Mesenchymal stem cell (in vitro differentiated cells and primary cell): ENCODE data around the gene CD300A.

Experiments used
- DNase-seq: peaks from one replicate; pipeline ENCODE4 v3.0.0-alpha.2; 2013
- H2AFZ ChIP-seq: one replicate; pipeline ENCODE4 v1.6.1; 2013; ENCODE audit warnings: low read depth, mild to moderate bottlenecking, control low read depth, inconsistent platforms, low read length, moderate library complexity
- H2AK5ac ChIP-seq: 2 replicates; pipeline ENCODE4 v1.6.1; 2013; ENCODE audit warnings: low read length, moderate library complexity, mild to moderate bottlenecking, inconsistent platforms; ENCODE audit not compliant: severe bottlenecking
- H2BK120ac ChIP-seq: one replicate; pipeline ENCODE4 v1.6.1; 2013; ENCODE audit warnings: low read depth, mild to moderate bottlenecking, inconsistent platforms, low read length, moderate library complexity
- H2BK12ac ChIP-seq, 2 experiments: one replicate each; pipeline ENCODE4 v1.6.1; 2013; ENCODE audit warnings: inconsistent platforms in 2 of 2, low read length in 2 of 2, mild to moderate bottlenecking in 2 of 2, moderate library complexity in 2 of 2, control low read depth in 1 of 2
- H2BK15ac ChIP-seq: one replicate; pipeline ENCODE4 v1.6.1; 2013; ENCODE audit warnings: mild to moderate bottlenecking, low read depth, inconsistent platforms; ENCODE audit not compliant: poor library complexity, severe bottlenecking
- H2BK5ac ChIP-seq: 2 replicates; pipeline ENCODE4 v1.6.1; 2013; ENCODE audit warnings: low read depth, mild to moderate bottlenecking, low read length, control low read depth, inconsistent platforms; ENCODE audit not compliant: poor library complexity, severe bottlenecking
- H3K14ac ChIP-seq, 2 experiments: one replicate each; pipeline ENCODE4 v1.6.1; 2013; ENCODE audit warnings: inconsistent platforms in 2 of 2, low read length in 2 of 2, control low read depth in 1 of 2, mild to moderate bottlenecking in 1 of 2, moderate library complexity in 1 of 2
- H3K18ac ChIP-seq, 2 experiments: one replicate each; pipeline ENCODE4 v1.6.1; 2013; ENCODE audit warnings: inconsistent platforms in 2 of 2, low read length in 2 of 2, control low read depth in 1 of 2, low read depth in 1 of 2, mild to moderate bottlenecking in 1 of 2
- H3K23ac ChIP-seq, 2 experiments: one replicate each; pipeline ENCODE4 v1.6.1; 2013; ENCODE audit warnings: inconsistent platforms in 2 of 2, low read length in 2 of 2, mild to moderate bottlenecking in 2 of 2, moderate library complexity in 2 of 2, control low read depth in 1 of 2
- H3K27ac ChIP-seq: 2 replicates; pipeline ENCODE4 v1.5.1; 2013; ENCODE audit warnings: mild to moderate bottlenecking, moderate library complexity, low read length, control low read depth, inconsistent platforms; ENCODE audit not compliant: poor library complexity, severe bottlenecking
- H3K27me3 ChIP-seq, 2 experiments: 2 replicates each; pipeline versions ENCODE4 v1.6.1 to v1.7.0; 2013; ENCODE audit warnings: low read length in 2 of 2, mild to moderate bottlenecking in 2 of 2, moderate library complexity in 2 of 2, control low read depth in 1 of 2, inconsistent platforms in 1 of 2; ENCODE audit not compliant: control insufficient read depth in 1 of 2, insufficient read depth in 1 of 2
- H3K36me3 ChIP-seq, 2 experiments: 2 replicates each; pipeline versions ENCODE4 v1.6.1 to v1.7.0; 2013; ENCODE audit warnings: low read length in 2 of 2, control low read depth in 1 of 2, inconsistent platforms in 1 of 2, low read depth in 1 of 2, mild to moderate bottlenecking in 1 of 2; ENCODE audit not compliant: insufficient read depth in 2 of 2, control insufficient read depth in 1 of 2
- H3K4ac ChIP-seq, 2 experiments: one replicate each; pipeline ENCODE4 v1.6.1; 2013; ENCODE audit warnings: inconsistent platforms in 2 of 2, low read length in 2 of 2, mild to moderate bottlenecking in 2 of 2, moderate library complexity in 2 of 2, control low read depth in 1 of 2, low read depth in 1 of 2
- H3K4me1 ChIP-seq: 2 replicates; pipeline ENCODE4 v1.6.1; 2013; ENCODE audit warnings: low read depth, low read length, control low read depth; ENCODE audit not compliant: control insufficient read depth, insufficient read depth
- H3K4me2 ChIP-seq: 2 replicates; pipeline ENCODE4 v1.6.1; 2013; ENCODE audit warnings: low read length, mild to moderate bottlenecking, inconsistent platforms; ENCODE audit not compliant: poor library complexity, severe bottlenecking
- H3K4me3 ChIP-seq, 2 experiments: 2 replicates each; pipeline versions ENCODE4 v1.5.1 to v1.7.0; 2013; ENCODE audit warnings: low read length in 2 of 2, mild to moderate bottlenecking in 2 of 2, control low read depth in 1 of 2, low read depth in 1 of 2; ENCODE audit not compliant: insufficient read depth in 1 of 2
- H3K79me1 ChIP-seq: replicated peaks from 2 replicates; pipeline ENCODE4 v1.6.1; 2013; ENCODE audit warnings: mild to moderate bottlenecking, control low read depth, low read length, inconsistent platforms; ENCODE audit not compliant: poor library complexity, severe bottlenecking
- H3K9ac ChIP-seq: 2 replicates; pipeline ENCODE4 v1.7.0; 2013; ENCODE audit warnings: mild to moderate bottlenecking, low read length, moderate library complexity
- H3K9me3 ChIP-seq: 2 replicates; pipeline ENCODE4 v1.7.0; 2013; ENCODE audit warnings: mild to moderate bottlenecking, low read length; ENCODE audit not compliant: control insufficient read depth
- H4K8ac ChIP-seq: one replicate; pipeline ENCODE4 v1.6.1; 2013; ENCODE audit warnings: inconsistent platforms, mild to moderate bottlenecking, low read length, moderate library complexity
- H4K91ac ChIP-seq: one replicate; pipeline ENCODE4 v1.6.1; 2013; ENCODE audit warnings: mild to moderate bottlenecking, low read length, inconsistent platforms
- WGBS: methylation state at CpG from one replicate; pipeline ENCODE4 v1.1.7; 2013; ENCODE audit warnings: mixed read lengths; 5-methylcytosine and 5-hydroxymethylcytosine counted together

CD300A gene

GRCh38 chr17:74477411-74477810 is 11.0 kb downstream of the CD300A start:
- DNase-seq, result no peak
- Histone ChIP-seq H3K27ac (no peak overlapping the region), H4K91ac (no peak overlapping the region), H3K9me3 (peaks cover 10% of the 10 kb centered on the region), H3K4me2 (no peak overlapping the region), H3K18ac (no peak overlapping the region), H2BK15ac (no peak overlapping the region), H3K14ac (no peak overlapping the region), H3K79me1 (no peaks in the 10 kb centered on the region), H3K27me3 (peaks cover 27 to 58% of the 10 kb centered on the region in 2 experiments), H2BK12ac (no peak overlapping the region), H3K4me1 (no peaks in the 10 kb centered on the region), H3K4me3 (no peak overlapping the region), H3K9ac (no peak overlapping the region), H2BK5ac (no peak overlapping the region), H2AFZ (no peak overlapping the region), H2BK120ac (no peak overlapping the region), H2AK5ac (no peak overlapping the region), H4K8ac (no peak overlapping the region), H3K23ac (no peak overlapping the region), H3K4ac (no peak overlapping the region), H3K36me3 (no peaks in the 10 kb centered on the region)
- WGBS, result 71% methylated on average over 4 of the region's 4 CpGs

GRCh38 chr17:74478420-74479100 is 12.1 kb downstream of the CD300A start:
- H3K27me3 ChIP-seq, result peaks cover 27 to 59% of the 10 kb centered on the region in 2 experiments
- no peak overlapping the region for H4K8ac ChIP-seq
- no peak overlapping the region for H2AK5ac ChIP-seq

GRCh38 chr17:74480290-74480689 is 13.9 kb downstream of the CD300A start:
- Histone ChIP-seq H3K27ac (no peak overlapping the region), H2BK15ac (no peak overlapping the region), H2AK5ac (no peak overlapping the region), H3K23ac (no peak overlapping the region), H3K27me3 (peaks cover 27 to 66% of the 10 kb centered on the region in 2 experiments), H4K8ac (no peak overlapping the region), H3K9me3 (peaks cover 9% of the 10 kb centered on the region), H3K79me1 (no peaks in the 10 kb centered on the region), H3K36me3 (no peaks in the 10 kb centered on the region), H3K9ac (no peak overlapping the region), H3K4ac (no peak overlapping the region), H4K91ac (no peak overlapping the region), H3K18ac (no peak overlapping the region), H2BK5ac (no peak overlapping the region), H2AFZ (no peak overlapping the region), H3K4me2 (no peak overlapping the region), H3K14ac (no peak overlapping the region), H3K4me1 (no peaks in the 10 kb centered on the region), H2BK120ac (no peak overlapping the region), H2BK12ac (no peak overlapping the region), H3K4me3 (no peak overlapping the region)
- DNase-seq, result no peak
- 68% methylated on average over 8 of the region's 8 CpGs for WGBS

More at GRCh38 chr17:74478420-74479100, 12.1 kb downstream of the CD300A start:
- 65% methylated on average over 4 of the region's 6 CpGs for WGBS
- Histone ChIP-seq H3K4me3 (no peak overlapping the region), H3K27ac (no peak overlapping the region), H3K14ac (no peak overlapping the region), H2BK12ac (no peak overlapping the region), H3K9ac (no peak overlapping the region), H3K79me1 (no peaks in the 10 kb centered on the region), H3K18ac (no peak overlapping the region), H2AFZ (no peak overlapping the region), H2BK5ac (no peak overlapping the region), H3K4me1 (no peaks in the 10 kb centered on the region), H3K4me2 (no peak overlapping the region), H2BK120ac (no peak overlapping the region), H3K9me3 (peaks cover 10% of the 10 kb centered on the region), H3K23ac (no peak overlapping the region), H3K4ac (no peak overlapping the region), H2BK15ac (no peak overlapping the region), H4K91ac (no peak overlapping the region), H3K36me3 (no peaks in the 10 kb centered on the region)
- no peak for DNase-seq

GRCh38 chr17:74481621-74482020 is 15.2 kb downstream of the CD300A start:
- DNase-seq, result no peak
- Histone ChIP-seq H2BK15ac (no peak overlapping the region), H3K23ac (no peak overlapping the region), H2BK5ac (no peak overlapping the region), H3K18ac (no peak overlapping the region), H3K4me2 (no peak overlapping the region), H3K36me3 (no peaks in the 10 kb centered on the region), H3K9me3 (no peaks in the 10 kb centered on the region), H2AK5ac (no peak overlapping the region), H3K4me3 (no peak overlapping the region), H3K14ac (no peak overlapping the region), H3K4me1 (no peaks in the 10 kb centered on the region), H3K9ac (no peak overlapping the region), H2BK12ac (no peak overlapping the region), H3K79me1 (no peaks in the 10 kb centered on the region), H3K4ac (no peak overlapping the region), H2AFZ (no peak overlapping the region), H3K27ac (no peak overlapping the region), H4K91ac (no peak overlapping the region), H3K27me3 (peaks cover 27 to 77% of the 10 kb centered on the region in 2 experiments), H2BK120ac (no peak overlapping the region), H4K8ac (no peak overlapping the region)
- 72% methylated on average over 7 of the region's 7 CpGs for WGBS
